Neural crest cell (in vitro differentiated cells): ENCODE results near the gene HNRNPC. TPM values are rescaled to one million over a fixed set of nuclear protein-coding genes. Genes with fewer than 3 reads are reported as not detected.
"Not testable (repeated sequence)": the region's sequence is repeated elsewhere in the genome, so short reads cannot be mapped to it uniquely, and the experiment has no call there.

Source experiments
- DNase-seq: peaks from one replicate; pipeline ENCODE4 v3.0.0; 2021; ENCODE audit warnings: low read depth, mixed read lengths, low spot score
- H3K27ac Mint-ChIP-seq: one replicate; pipeline ENCODE4 v1.8.0; 2021; ENCODE audit warnings: mild to moderate bottlenecking, mixed read lengths; ENCODE audit not compliant: unreplicated experiment
- H3K27me3 Mint-ChIP-seq: 2 replicates; pipeline ENCODE4 v1.8.0; 2021; ENCODE audit warnings: low read depth, mild to moderate bottlenecking, mixed read lengths
- H3K36me3 Mint-ChIP-seq: 2 replicates; pipeline ENCODE4 v1.8.0; 2021; ENCODE audit warnings: low read depth, mild to moderate bottlenecking, mixed read lengths
- H3K4me1 Mint-ChIP-seq: 2 replicates; pipeline ENCODE4 v1.8.0; 2021; ENCODE audit warnings: mixed read lengths
- H3K4me3 Mint-ChIP-seq: one replicate; pipeline ENCODE4 v1.8.0; 2021; ENCODE audit warnings: mild to moderate bottlenecking, mixed read lengths
- H3K9me3 Mint-ChIP-seq: 2 replicates; pipeline ENCODE4 v1.8.0; 2021; ENCODE audit warnings: mixed read lengths
- CTCF ChIP-seq: fragments of 200-600 bp; sonication (generic); conservative IDR thresholded peaks from 2 replicates; pipeline ENCODE4 v1.5.0; 2021; ENCODE audit warnings: antibody characterized with exemption, mild to moderate bottlenecking
- total RNA-seq: library from RNA; stranded (reverse); gene quantifications from 2 replicates; pipeline ENCODE4 v1.2.1, GENCODE V29; 2021

Gene HNRNPC
- total RNA-seq, 1 donor from 2014 or later = 993 TPM

GRCh38 chr14:21309238-21309636 lies 40.0 kb upstream of the HNRNPC start:
- peaks cover 3% of the 10 kb centered on the region for H3K27me3 Mint-ChIP-seq

GRCh38 chr14:21308479-21309237 lies 39.4 kb upstream of the HNRNPC start:
- Mint-ChIP-seq H3K9me3 (no peaks in the 10 kb centered on the region), H3K4me3 (peak overlapping the region; percentile 81), H3K27me3 (peaks cover 3% of the 10 kb centered on the region), H3K4me1 (peaks cover 23% of the 10 kb centered on the region), H3K36me3 (no peaks in the 10 kb centered on the region), H3K27ac (peak overlapping the region; percentile 85)
- DNase-seq = peak; percentile 62
- no peak for TF ChIP-seq CTCF

More at GRCh38 chr14:21309238-21309636, 40.0 kb upstream of the HNRNPC start:
- H3K4me3 Mint-ChIP-seq = peak overlapping the region; percentile 81
- no peak for TF ChIP-seq CTCF
- H3K27ac Mint-ChIP-seq = peak overlapping the region; percentile 71
- peaks cover 23% of the 10 kb centered on the region for H3K4me1 Mint-ChIP-seq
- no peaks in the 10 kb centered on the region for H3K36me3 Mint-ChIP-seq
- no peak for DNase-seq
- H3K9me3 Mint-ChIP-seq = no peaks in the 10 kb centered on the region

- no peak for DNase-seq
- H3K4me1 Mint-ChIP-seq = peaks cover 23% of the 10 kb centered on the region
- H3K4me3 Mint-ChIP-seq = peak overlapping the region; percentile 81
- peaks cover 3% of the 10 kb centered on the region for H3K27me3 Mint-ChIP-seq
- H3K27ac Mint-ChIP-seq = peak overlapping the region; percentile 85
- H3K9me3 Mint-ChIP-seq = no peaks in the 10 kb centered on the region
- no peaks in the 10 kb centered on the region for H3K36me3 Mint-ChIP-seq
- TF ChIP-seq CTCF = no peak
These were observed 38.9 kb upstream of the HNRNPC start for GRCh38 chr14:21308132-21308478.

GRCh38 chr14:21307637-21308036 lies 38.4 kb upstream of the HNRNPC start:
- no peak overlapping the region for H3K4me3 Mint-ChIP-seq
- peaks cover 3% of the 10 kb centered on the region for H3K27me3 Mint-ChIP-seq
- H3K4me1 Mint-ChIP-seq = peaks cover 23% of the 10 kb centered on the region
- no peak for DNase-seq
- no peak overlapping the region for H3K27ac Mint-ChIP-seq
- no peak for TF ChIP-seq CTCF
- no peaks in the 10 kb centered on the region for H3K36me3 Mint-ChIP-seq
- H3K9me3 Mint-ChIP-seq = no peaks in the 10 kb centered on the region

GRCh38 chr14:21302836-21303140 lies 33.5 kb upstream of the HNRNPC start:
- peaks cover 16% of the 10 kb centered on the region for H3K27me3 Mint-ChIP-seq
- not testable (repeated sequence) for H3K4me3 Mint-ChIP-seq, H3K36me3 Mint-ChIP-seq, DNase-seq, H3K27ac Mint-ChIP-seq, H3K9me3 Mint-ChIP-seq
- peaks cover 19% of the 10 kb centered on the region for H3K4me1 Mint-ChIP-seq

- H3K4me3 Mint-ChIP-seq = peak overlapping the region; percentile 18
- peaks cover 16% of the 10 kb centered on the region for H3K27me3 Mint-ChIP-seq
- H3K27ac Mint-ChIP-seq = no peak overlapping the region
- no peaks in the 10 kb centered on the region for H3K9me3 Mint-ChIP-seq
- no peaks in the 10 kb centered on the region for H3K36me3 Mint-ChIP-seq
- no peak for DNase-seq
- H3K4me1 Mint-ChIP-seq = peaks cover 14% of the 10 kb centered on the region
- no peak for TF ChIP-seq CTCF
These were observed 33.0 kb upstream of the HNRNPC start for GRCh38 chr14:21302013-21302835.
